ENCODE measurements around the gene IGFL3. TPM values are rescaled to one million over a fixed set of nuclear protein-coding genes. Genes with fewer than 3 reads are reported as not detected.

IGFL3 gene
- total RNA-seq, 1 donor from 2014 or later = not detected

DNA sequence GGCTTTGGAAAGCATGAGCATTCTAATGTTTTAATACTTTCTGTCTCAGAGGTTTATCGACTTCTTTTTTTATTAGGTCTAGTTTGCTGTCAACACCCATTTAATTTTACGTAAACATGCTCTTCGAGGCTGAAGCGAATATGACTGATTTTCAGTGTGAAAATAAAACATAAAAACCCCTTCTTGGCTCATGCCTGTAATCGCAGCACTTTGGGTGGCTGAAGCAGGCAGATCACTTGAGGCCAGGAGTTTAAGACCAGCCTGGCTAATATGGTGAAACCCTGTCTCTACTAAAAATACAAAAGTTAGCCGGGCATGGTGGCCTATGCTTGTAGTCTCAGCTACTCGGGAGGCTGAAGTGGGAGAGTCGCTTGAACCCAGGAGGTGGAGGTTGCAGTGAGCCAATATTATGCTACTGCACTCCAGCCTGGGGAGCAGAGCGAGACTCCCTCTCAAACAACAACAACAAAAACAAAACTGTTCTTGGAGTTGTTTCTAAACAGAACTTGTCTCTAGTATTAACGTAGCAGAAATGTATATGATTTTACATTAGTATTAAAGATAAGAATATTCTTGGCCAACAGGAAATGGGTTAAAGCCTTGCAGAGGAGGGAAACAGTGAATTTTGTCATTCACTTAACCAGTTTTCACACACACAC, 7.1 kb upstream of the IGFL3 start:
- no peak overlapping the region for H3K4me3 ChIP-seq (ENCODE audit: low read length in 3 of 3)
- H3K4me1 ChIP-seq (ENCODE audit: control insufficient read depth in 3 of 3, insufficient read depth in 3 of 3, low read length in 3 of 3) = peaks cover 13 to 17% (median 14%) of the 10 kb centered on the region in 3 donors
- H3K9me3 ChIP-seq (ENCODE audit: control insufficient read depth in 3 of 3, low read length in 3 of 3) = no peaks in the 10 kb centered on the region
- no peaks in the 10 kb centered on the region for H3K36me3 ChIP-seq (ENCODE audit: control insufficient read depth in 3 of 3, insufficient read depth in 3 of 3, low read length in 3 of 3)
- no peak overlapping the region for H3K27ac ChIP-seq (ENCODE audit: low read depth, low read length)
- no peaks in the 10 kb centered on the region for H3K27me3 ChIP-seq (ENCODE audit: control insufficient read depth in 3 of 3, insufficient read depth in 3 of 3, low read length in 3 of 3)
- H3K9ac ChIP-seq (ENCODE audit: low read depth in 1 of 3, low read length in 3 of 3) = no peak overlapping the region

DNA sequence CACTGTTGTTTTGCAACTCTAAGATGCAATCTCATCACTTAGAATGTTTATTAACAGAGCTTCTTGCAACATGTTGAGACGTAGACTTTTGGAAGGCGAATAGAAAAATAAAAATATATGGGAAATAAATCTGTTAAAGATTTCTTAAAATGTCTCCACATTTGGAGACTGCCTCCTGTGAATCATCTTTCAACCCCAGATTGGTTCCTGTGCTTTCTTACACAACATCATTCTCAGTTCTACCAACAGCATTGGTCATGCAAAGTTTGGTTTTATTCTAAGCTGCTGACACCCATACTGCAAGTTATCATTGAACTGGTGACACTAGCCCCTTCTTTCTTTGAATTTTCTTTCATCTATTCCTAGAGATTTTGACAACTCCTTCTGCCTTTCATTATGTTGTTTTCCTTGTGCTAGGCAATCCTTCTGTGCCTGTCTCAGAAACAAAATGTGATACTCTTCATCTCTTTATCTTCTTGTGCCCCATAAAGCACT, 1.6 kb upstream of the IGFL3 start:
- no peak overlapping the region for H3K9ac ChIP-seq (ENCODE audit: low read depth in 1 of 3, low read length in 3 of 3)
- no peaks in the 10 kb centered on the region for H3K36me3 ChIP-seq (ENCODE audit: control insufficient read depth in 3 of 3, insufficient read depth in 3 of 3, low read length in 3 of 3)
- no peaks in the 10 kb centered on the region for H3K4me1 ChIP-seq (ENCODE audit: control insufficient read depth in 3 of 3, insufficient read depth in 3 of 3, low read length in 3 of 3)
- H3K4me3 ChIP-seq (ENCODE audit: low read length in 3 of 3) = no peak overlapping the region
- no peak overlapping the region for H3K27ac ChIP-seq (ENCODE audit: low read depth, low read length)
- H3K9me3 ChIP-seq (ENCODE audit: control insufficient read depth in 3 of 3, low read length in 3 of 3) = no peaks in the 10 kb centered on the region
- peaks cover 5 to 11% (median 11%) of the 10 kb centered on the region in 3 donors for H3K27me3 ChIP-seq (ENCODE audit: control insufficient read depth in 3 of 3, insufficient read depth in 3 of 3, low read length in 3 of 3)

DNA sequence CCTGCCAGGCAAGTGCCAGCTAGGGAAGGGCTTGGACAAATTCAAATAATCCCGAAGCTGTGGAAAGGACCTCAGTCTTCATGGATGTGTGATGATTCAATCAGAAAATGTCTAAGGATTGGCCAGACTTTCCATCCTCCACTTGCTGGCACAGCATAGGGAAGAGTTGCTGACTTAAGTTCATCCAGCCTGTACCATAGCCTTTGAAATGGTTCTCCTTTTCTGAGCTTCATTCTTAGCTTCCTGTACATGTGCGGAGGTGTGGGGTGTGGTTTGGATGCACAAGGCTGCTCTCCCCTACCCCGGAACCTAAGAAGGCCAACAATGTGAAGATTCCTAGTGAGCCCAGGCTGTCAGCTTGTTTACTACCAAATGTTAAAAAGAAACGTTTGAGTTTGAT, 959 bp upstream of the IGFL3 start:
- no peak overlapping the region for H3K27ac ChIP-seq (ENCODE audit: low read depth, low read length)
- no peak overlapping the region for H3K4me3 ChIP-seq (ENCODE audit: low read length in 3 of 3)
- no peaks in the 10 kb centered on the region for H3K36me3 ChIP-seq (ENCODE audit: control insufficient read depth in 3 of 3, insufficient read depth in 3 of 3, low read length in 3 of 3)
- H3K9ac ChIP-seq (ENCODE audit: low read depth in 1 of 3, low read length in 3 of 3) = no peak overlapping the region
- no peaks in the 10 kb centered on the region for H3K9me3 ChIP-seq (ENCODE audit: control insufficient read depth in 3 of 3, low read length in 3 of 3)
- peaks cover 5 to 15% (median 13%) of the 10 kb centered on the region in 3 donors for H3K27me3 ChIP-seq (ENCODE audit: control insufficient read depth in 3 of 3, insufficient read depth in 3 of 3, low read length in 3 of 3)
- H3K4me1 ChIP-seq (ENCODE audit: control insufficient read depth in 3 of 3, insufficient read depth in 3 of 3, low read length in 3 of 3) = no peaks in the 10 kb centered on the region

DNA sequence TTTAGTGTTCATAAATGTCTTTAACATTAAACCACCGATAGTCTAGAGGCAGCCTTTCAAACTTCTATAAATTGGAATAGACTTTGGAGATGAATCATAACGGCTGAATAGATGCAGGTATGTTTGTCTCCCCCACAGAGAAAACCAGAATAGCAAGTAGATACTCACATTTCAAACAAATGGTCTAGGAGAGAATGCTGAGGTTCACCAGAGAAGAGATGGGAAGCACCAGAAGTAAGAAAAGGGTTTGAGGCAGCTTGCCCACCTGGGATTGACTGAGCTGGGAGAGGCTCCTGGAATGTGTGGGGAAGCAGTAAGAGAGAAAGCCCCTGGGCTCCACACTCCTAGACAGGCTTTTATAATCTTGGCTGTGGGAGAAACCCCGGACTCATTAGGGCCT, 6.4 kb downstream of the IGFL3 start:
- no peaks in the 10 kb centered on the region for H3K36me3 ChIP-seq (ENCODE audit: control insufficient read depth in 3 of 3, insufficient read depth in 3 of 3, low read length in 3 of 3)
- peaks cover 13 to 18% (median 18%) of the 10 kb centered on the region in 3 donors for H3K27me3 ChIP-seq (ENCODE audit: control insufficient read depth in 3 of 3, insufficient read depth in 3 of 3, low read length in 3 of 3)
- H3K4me1 ChIP-seq (ENCODE audit: control insufficient read depth in 3 of 3, insufficient read depth in 3 of 3, low read length in 3 of 3) = no peaks in the 10 kb centered on the region
- H3K9ac ChIP-seq (ENCODE audit: low read depth in 1 of 3, low read length in 3 of 3) = no peak overlapping the region
- H3K9me3 ChIP-seq (ENCODE audit: control insufficient read depth in 3 of 3, low read length in 3 of 3) = no peaks in the 10 kb centered on the region
- no peak overlapping the region for H3K4me3 ChIP-seq (ENCODE audit: low read length in 3 of 3)
- no peak overlapping the region for H3K27ac ChIP-seq (ENCODE audit: low read depth, low read length)

DNA sequence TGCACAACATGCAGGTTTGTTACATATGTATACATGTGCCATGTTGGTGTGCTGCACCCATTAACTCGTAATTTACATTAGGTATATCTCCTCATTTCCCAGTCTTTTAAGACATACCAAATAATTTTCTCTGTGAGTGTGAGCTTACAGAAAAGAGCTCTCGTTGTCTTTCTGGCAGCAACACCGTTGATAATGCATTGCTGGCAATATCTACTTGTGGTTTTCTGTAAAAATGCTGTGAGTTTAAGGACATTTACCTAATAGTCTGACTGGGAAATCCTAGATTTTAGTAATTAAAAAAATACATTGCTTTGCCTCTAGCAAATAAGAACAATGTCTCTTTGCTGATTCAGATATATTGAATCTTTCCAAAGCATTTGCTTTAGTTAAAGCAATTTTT, 8.4 kb downstream of the IGFL3 start:
- Histone ChIP-seq H3K4me1 (ENCODE audit: control insufficient read depth in 3 of 3, insufficient read depth in 3 of 3, low read length in 3 of 3) (no peaks in the 10 kb centered on the region), H3K4me3 (ENCODE audit: low read length in 3 of 3) (no peak overlapping the region), H3K27ac (ENCODE audit: low read depth, low read length) (no peak overlapping the region), H3K27me3 (ENCODE audit: control insufficient read depth in 3 of 3, insufficient read depth in 3 of 3, low read length in 3 of 3) (peaks cover 15 to 23% (median 21%) of the 10 kb centered on the region in 3 donors), H3K9me3 (ENCODE audit: control insufficient read depth in 3 of 3, low read length in 3 of 3) (no peaks in the 10 kb centered on the region), H3K36me3 (ENCODE audit: control insufficient read depth in 3 of 3, insufficient read depth in 3 of 3, low read length in 3 of 3) (no peaks in the 10 kb centered on the region), H3K9ac (ENCODE audit: low read depth in 1 of 3, low read length in 3 of 3) (no peak overlapping the region)

DNA sequence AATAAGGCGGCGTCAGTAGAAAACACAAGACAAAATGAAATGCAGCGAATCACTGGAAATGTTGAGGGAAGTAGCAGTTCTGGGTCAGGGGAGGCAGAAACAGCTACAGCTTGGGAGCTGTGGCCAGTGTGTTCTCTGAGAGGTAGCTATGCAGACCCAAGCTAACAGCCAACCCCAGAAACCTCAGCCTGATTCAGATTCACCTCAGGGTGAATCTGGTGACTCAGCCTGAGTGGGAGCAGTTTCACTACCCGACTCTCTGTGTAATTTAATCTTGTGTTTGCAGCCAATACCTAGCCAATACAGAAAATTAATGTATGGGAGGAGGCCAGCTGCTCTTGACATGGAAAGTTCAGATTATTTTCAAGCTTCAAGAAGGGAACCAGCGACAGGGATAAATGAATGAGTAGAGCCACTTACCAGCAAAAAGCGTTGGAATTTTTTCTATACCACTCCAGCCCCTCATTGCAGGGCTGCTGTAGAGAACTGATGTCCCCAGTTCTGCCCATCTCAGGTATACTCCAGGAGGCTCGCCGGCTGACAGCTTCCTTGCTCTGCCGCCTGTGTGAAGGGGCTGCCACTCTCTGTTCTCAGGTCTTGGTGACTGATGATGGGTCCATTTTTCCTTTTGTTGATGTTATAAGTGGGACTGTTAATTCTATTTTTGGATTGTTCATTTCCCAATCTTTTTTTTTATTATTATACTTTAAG, 8.9 kb downstream of the IGFL3 start:
- H3K4me1 ChIP-seq (ENCODE audit: control insufficient read depth in 3 of 3, insufficient read depth in 3 of 3, low read length in 3 of 3) = no peaks in the 10 kb centered on the region
- no peak overlapping the region for H3K27ac ChIP-seq (ENCODE audit: low read depth, low read length)
- peaks cover 12 to 23% (median 19%) of the 10 kb centered on the region in 3 donors for H3K27me3 ChIP-seq (ENCODE audit: control insufficient read depth in 3 of 3, insufficient read depth in 3 of 3, low read length in 3 of 3)
- H3K9ac ChIP-seq (ENCODE audit: low read depth in 1 of 3, low read length in 3 of 3) = no peak overlapping the region
- H3K36me3 ChIP-seq (ENCODE audit: control insufficient read depth in 3 of 3, insufficient read depth in 3 of 3, low read length in 3 of 3) = no peaks in the 10 kb centered on the region
- H3K4me3 ChIP-seq (ENCODE audit: low read length in 3 of 3) = no peak overlapping the region
- no peaks in the 10 kb centered on the region for H3K9me3 ChIP-seq (ENCODE audit: control insufficient read depth in 3 of 3, low read length in 3 of 3)

DNA sequence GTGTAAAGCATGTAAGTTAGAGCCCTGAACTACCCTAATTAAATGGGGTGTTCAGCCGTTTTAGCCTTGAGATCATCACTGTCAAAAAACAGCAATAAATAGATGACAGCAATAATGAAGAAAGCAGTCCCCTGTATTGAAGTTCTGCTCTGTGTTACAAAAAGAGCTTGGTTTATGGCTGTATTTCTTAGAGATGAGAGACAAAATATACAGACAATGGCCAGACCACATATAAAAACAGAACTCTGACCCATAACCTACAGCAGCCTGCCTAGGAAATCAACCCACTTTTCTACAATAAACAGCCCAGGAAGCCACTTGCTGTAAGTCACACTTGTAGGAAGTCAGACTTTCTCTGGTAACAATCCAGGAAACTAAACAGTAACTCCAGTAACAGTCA, 10.8 kb downstream of the IGFL3 start:
- peaks cover 6 to 21% (median 17%) of the 10 kb centered on the region in 3 donors for H3K27me3 ChIP-seq (ENCODE audit: control insufficient read depth in 3 of 3, insufficient read depth in 3 of 3, low read length in 3 of 3)
- no peak overlapping the region for H3K4me3 ChIP-seq (ENCODE audit: low read length in 3 of 3)

DNA sequence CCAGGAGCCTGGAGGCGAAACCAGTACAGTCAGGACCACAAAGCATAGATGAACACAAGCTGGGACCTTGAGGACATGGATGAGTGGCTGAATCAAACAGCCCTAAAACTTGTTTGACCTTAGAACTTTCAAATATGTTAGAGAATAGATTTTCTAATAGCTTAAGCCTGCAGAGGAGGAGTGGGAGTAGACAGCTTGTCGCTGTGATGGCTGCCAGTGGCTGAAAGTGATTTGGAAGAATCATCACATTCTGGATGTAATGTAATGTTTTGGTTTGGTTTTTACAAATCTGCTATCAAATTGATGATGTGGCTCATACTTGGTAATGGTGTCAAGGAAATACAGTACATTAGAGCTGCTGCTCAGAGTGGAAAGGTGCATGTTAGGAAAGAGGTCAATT, 12.0 kb downstream of the IGFL3 start:
- H3K4me3 ChIP-seq (ENCODE audit: low read length in 3 of 3) = no peak overlapping the region
- H3K9me3 ChIP-seq (ENCODE audit: control insufficient read depth in 3 of 3, low read length in 3 of 3) = no peaks in the 10 kb centered on the region
- H3K27me3 ChIP-seq (ENCODE audit: control insufficient read depth in 3 of 3, insufficient read depth in 3 of 3, low read length in 3 of 3) = peaks cover 6 to 13% (median 10%) of the 10 kb centered on the region in 3 donors
- no peak overlapping the region for H3K27ac ChIP-seq (ENCODE audit: low read depth, low read length)
- no peak overlapping the region for H3K9ac ChIP-seq (ENCODE audit: low read depth in 1 of 3, low read length in 3 of 3)
- H3K36me3 ChIP-seq (ENCODE audit: control insufficient read depth in 3 of 3, insufficient read depth in 3 of 3, low read length in 3 of 3) = no peaks in the 10 kb centered on the region
- H3K4me1 ChIP-seq (ENCODE audit: control insufficient read depth in 3 of 3, insufficient read depth in 3 of 3, low read length in 3 of 3) = no peaks in the 10 kb centered on the region

More for the DNA sequence above, 10.8 kb downstream of the IGFL3 start:
- H3K4me1 ChIP-seq (ENCODE audit: control insufficient read depth in 3 of 3, insufficient read depth in 3 of 3, low read length in 3 of 3) = no peaks in the 10 kb centered on the region
- H3K27ac ChIP-seq (ENCODE audit: low read depth, low read length) = no peak overlapping the region
- no peaks in the 10 kb centered on the region for H3K9me3 ChIP-seq (ENCODE audit: control insufficient read depth in 3 of 3, low read length in 3 of 3)
- H3K9ac ChIP-seq (ENCODE audit: low read depth in 1 of 3, low read length in 3 of 3) = no peak overlapping the region
- H3K36me3 ChIP-seq (ENCODE audit: control insufficient read depth in 3 of 3, insufficient read depth in 3 of 3, low read length in 3 of 3) = no peaks in the 10 kb centered on the region

DNA sequence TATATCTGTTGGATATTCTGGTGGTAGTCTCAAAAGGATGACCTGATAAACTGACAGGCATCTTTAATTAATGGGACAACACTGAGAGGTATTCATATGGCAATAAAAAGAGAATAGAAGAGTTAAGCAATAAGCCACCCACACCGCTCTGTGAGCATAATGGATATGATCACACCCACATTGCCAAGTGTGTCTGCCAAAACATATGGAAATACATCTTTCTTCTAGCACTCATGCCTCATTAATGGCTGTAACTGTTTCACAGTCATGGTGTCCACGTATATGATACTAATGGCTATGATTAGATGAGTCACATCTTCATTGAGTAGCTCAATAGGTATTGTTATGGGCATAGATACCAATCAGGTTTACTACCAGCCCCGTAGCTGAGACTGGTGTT, 13.1 kb downstream of the IGFL3 start:
- Histone ChIP-seq H3K9me3 (ENCODE audit: control insufficient read depth in 3 of 3, low read length in 3 of 3) (no peaks in the 10 kb centered on the region), H3K27ac (ENCODE audit: low read depth, low read length) (no peak overlapping the region), H3K36me3 (ENCODE audit: control insufficient read depth in 3 of 3, insufficient read depth in 3 of 3, low read length in 3 of 3) (no peaks in the 10 kb centered on the region), H3K9ac (ENCODE audit: low read depth in 1 of 3, low read length in 3 of 3) (no peak overlapping the region), H3K4me1 (ENCODE audit: control insufficient read depth in 3 of 3, insufficient read depth in 3 of 3, low read length in 3 of 3) (no peaks in the 10 kb centered on the region), H3K4me3 (ENCODE audit: low read length in 3 of 3) (no peak overlapping the region), H3K27me3 (ENCODE audit: control insufficient read depth in 3 of 3, insufficient read depth in 3 of 3, low read length in 3 of 3) (peaks cover 6 to 13% (median 10%) of the 10 kb centered on the region in 3 donors)

DNA sequence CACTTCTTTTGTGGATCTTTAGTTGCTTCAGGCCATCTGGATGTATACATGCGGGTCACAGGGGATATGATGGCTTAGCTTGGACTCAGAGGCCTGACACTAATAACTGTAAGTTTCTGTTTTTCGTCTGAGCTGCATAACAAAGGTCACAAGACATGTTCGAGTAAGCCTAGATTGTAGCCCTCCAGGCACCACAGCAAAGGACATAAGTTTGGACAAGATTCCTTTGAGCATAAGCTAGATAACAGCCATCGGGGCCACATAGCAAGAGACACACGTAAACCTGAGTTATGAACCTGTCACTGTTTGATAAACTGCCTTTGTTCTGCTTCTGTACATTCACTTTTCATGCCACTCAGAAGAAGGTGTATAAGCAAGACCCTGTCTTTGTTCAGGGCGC, 14.6 kb downstream of the IGFL3 start:
- H3K9ac ChIP-seq (ENCODE audit: low read depth in 1 of 3, low read length in 3 of 3) = no peak overlapping the region
- peaks cover 0 to 3% (median 0%) of the 10 kb centered on the region in 3 donors for H3K9me3 ChIP-seq (ENCODE audit: control insufficient read depth in 3 of 3, low read length in 3 of 3)
- H3K36me3 ChIP-seq (ENCODE audit: control insufficient read depth in 3 of 3, insufficient read depth in 3 of 3, low read length in 3 of 3) = no peaks in the 10 kb centered on the region
- peaks cover 6 to 16% (median 10%) of the 10 kb centered on the region in 3 donors for H3K27me3 ChIP-seq (ENCODE audit: control insufficient read depth in 3 of 3, insufficient read depth in 3 of 3, low read length in 3 of 3)
- no peaks in the 10 kb centered on the region for H3K4me1 ChIP-seq (ENCODE audit: control insufficient read depth in 3 of 3, insufficient read depth in 3 of 3, low read length in 3 of 3)
- H3K27ac ChIP-seq (ENCODE audit: low read depth, low read length) = no peak overlapping the region
- H3K4me3 ChIP-seq (ENCODE audit: low read length in 3 of 3) = no peak overlapping the region
